ENCODE measurements around the gene GRB2.
"Not testable (repeated sequence)": the region's sequence is repeated elsewhere in the genome, so short reads cannot be mapped to it uniquely, and the experiment has no call there.

Gene GRB2

DNA sequence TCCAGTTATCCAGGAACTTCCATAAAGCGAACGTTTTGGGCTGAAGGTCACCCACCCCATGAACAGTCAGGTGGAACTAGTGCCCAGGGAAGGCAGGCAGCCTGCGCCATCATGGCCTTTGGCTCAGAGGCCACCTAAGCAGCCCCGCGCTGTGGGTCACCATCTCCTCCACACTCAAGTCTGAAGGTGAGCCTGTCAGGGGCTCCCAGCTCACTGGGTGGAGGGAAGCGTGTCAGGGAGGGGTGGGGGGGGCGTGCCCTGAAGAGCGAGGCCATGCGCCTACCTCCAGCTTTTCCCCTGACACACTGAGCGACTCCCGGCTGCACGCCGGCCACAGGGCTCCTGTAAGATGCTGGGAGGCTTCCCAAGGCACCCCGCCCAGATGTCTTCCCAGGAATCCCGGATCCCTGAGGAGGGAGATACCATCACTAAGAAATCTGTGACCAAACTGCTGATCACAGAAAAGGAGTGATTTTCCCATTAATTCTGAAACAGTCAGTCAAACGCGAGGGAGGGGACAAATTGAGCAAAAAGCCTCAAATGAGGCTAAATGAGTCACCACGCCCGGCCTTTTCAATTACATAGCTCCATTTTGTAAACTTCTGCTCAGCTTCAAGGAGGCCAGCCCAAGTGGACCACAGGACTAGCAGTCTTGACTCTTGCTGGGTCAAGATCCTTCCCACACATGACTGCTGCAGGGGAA is 89.8 kb downstream of the GRB2 start:
- DNase-seq, result no peak

- DNase-seq, result peak in 1 of 2 donors; percentile 60
These were observed 91.4 kb downstream of the GRB2 start for GRCh38 chr17:75313941-75314551.

DNA sequence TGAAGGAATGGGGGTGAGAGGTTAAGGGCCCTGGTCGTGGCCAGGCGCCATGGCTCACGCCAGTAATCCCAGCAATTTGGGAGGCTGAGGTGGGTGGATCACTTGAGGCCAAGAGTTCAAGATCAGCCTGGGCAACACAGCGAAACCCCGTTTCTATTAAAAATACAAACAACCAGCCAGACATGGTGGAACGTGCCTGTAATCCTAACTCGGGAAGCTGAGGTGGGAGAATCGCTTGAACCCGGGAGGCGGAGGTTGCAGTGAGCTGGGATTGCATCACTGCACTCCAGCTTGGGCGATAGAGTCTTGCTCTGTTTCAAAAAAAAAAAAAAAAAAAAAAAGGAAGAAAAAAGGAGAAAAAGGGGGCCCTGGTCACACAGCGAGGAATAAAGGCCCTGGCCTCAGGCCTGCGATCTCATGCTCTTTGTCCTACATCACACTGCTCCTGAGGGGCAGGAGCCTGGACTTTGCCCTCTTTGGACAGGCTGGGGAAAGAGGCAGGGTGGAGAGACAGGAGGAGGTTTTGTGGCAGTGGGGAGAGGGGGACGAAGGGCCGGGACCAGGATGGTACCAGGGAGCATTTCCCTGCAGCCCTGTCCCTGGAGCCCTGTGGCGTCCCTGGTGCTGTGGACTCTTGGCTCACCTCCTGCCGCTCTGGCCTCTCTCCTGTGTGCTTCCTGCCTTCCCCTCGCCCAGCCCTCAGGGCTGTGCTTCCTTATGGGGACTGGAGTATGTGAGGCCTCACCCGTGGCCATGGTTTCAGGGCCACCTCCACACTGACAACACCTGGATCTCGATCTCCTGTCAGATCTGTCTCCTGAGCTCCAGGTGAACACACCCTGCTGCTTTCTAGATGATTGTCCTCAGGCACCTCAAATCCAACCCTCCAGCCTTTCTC is 96.5 kb downstream of the GRB2 start:
- no peak for DNase-seq

- no peak for DNase-seq
These were observed 97.3 kb downstream of the GRB2 start for GRCh38 chr17:75307957-75308731.

- peak in 1 of 2 donors; percentile 55 for DNase-seq
These were observed 103.8 kb downstream of the GRB2 start for GRCh38 chr17:75301502-75302206.

GRCh38 chr17:75301049-75301448 is 104.4 kb downstream of the GRB2 start:
- no peak for DNase-seq

- no peak for DNase-seq
These were observed 105.2 kb downstream of the GRB2 start for GRCh38 chr17:75300280-75300679.

- peak; percentile 19 to 59 for DNase-seq
These were observed 110.0 kb downstream of the GRB2 start for GRCh38 chr17:75295201-75296158.

GRCh38 chr17:75292810-75293448 is 112.5 kb downstream of the GRB2 start:
- DNase-seq, result peak in 1 of 2 donors; percentile 37

DNA sequence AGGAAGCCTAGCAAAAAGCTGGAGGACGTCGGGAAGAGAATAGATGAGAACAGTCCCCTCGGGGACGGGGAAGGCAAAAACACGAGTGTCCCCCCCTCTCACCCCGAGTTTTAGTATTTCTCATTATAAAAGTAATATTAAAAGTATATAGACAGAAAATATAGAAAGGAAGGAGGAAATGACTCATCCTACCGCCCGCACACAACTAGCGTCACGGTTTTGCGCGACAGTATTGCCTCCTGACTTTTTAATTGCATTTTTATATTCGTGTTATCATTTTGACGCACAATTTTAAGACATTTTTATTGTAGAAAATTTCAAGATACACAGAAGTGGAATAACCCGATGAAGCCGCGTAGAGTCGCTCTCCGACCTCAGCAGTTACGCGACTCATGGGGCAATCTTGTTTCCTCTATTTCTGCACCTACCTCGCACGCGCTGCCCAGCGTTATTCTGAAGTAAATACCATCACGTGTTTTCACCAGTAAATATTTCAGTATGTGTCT is 115.6 kb downstream of the GRB2 start:
- DNase-seq, result peak; percentile 59 to 75

GRCh38 chr17:75289115-75289831 is 116.2 kb downstream of the GRB2 start, which contains the start of gene SLC25A19:
TSS of gene SLC25A19 (minus strand) at chr17:75289433. CDS start at chr17:75286764, 2,669 bp downstream.
- DNase-seq, result peak; percentile 97 to 98

DNA sequence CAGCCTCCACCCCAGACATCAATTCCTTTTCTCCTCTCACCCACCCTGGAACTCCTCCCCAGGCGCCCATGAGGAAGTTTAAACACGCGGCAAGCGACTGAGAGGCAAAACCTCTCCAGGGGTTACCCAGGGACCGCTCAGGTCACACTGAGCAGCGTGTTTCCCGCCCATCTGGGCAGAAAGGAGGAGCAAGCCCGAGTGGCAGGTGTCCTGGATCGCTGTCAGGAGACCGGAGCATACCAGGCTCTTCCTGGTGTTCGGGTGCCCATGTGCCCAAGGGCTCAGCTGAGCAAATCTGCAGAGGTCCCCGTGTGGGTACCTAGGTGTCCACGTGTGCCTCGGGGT is 116.7 kb downstream of the GRB2 start:
- DNase-seq, result peak in 1 of 2 donors; percentile 33

GRCh38 chr17:75288359-75288758 is 117.1 kb downstream of the GRB2 start:
- DNase-seq, result no peak

GRCh38 chr17:75287221-75287620 is 118.3 kb downstream of the GRB2 start:
- DNase-seq, result no peak

DNA sequence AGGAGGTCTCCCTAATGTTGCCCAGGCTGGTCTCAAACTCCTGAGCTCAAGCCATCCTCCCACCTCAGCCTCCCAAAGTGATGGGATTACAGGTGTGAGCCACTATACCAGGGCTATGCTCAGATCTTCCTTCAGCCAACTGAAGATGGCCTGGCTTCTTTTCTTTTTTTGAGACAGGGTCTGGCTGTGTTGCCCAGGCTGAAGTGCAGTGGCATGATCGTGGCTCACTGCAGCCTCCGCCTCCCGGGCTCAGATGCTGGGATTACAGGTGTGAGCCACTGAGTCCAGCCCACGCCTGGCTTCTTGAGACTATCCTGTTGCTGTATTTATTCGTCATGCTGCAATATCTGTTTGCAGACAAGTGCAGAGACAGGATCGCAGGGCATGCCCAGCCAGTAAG is 120.4 kb downstream of the GRB2 start:
- DNase-seq, result no peak

DNA sequence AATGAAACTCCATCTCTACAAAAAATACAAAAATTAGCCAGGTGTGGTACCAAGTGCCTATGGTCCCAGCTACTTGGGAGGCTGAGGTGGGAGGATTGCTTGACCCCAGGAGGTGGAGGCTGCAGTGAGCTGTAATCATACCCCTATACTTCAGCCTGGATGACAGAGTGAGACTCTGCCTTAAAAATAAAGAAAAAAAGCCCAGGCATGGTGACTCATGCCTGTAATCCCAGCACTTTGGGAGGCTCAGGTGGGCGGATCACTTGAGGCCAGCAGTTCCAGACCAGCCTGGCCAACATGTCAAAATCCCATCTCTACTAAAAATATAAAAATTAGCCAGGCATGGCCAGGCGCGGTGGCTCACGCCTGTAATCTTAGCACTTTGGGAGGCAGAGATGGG is 125.3 kb downstream of the GRB2 start:
- not testable (repeated sequence) for DNase-seq

DNA sequence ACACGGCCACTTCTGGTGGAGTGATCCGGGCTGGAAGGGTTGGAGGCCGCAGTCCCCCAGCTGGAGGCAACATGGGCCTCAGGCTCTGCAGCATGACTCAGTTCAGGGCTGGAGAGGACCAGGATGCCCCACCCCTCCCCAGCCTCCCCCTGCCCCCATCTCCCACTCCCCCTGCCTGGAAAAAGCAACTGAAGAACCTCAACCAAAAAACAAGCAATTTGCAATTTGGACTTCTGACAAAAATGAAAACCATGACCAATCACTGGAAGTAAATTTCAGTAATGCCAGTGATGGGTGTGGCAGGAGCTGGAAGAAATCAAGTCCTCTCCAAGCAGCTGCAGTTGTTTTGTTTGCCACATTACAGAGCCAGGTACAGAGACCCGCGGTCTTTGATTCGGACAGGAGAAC is 127.8 kb downstream of the GRB2 start:
- no peak for DNase-seq

DNA sequence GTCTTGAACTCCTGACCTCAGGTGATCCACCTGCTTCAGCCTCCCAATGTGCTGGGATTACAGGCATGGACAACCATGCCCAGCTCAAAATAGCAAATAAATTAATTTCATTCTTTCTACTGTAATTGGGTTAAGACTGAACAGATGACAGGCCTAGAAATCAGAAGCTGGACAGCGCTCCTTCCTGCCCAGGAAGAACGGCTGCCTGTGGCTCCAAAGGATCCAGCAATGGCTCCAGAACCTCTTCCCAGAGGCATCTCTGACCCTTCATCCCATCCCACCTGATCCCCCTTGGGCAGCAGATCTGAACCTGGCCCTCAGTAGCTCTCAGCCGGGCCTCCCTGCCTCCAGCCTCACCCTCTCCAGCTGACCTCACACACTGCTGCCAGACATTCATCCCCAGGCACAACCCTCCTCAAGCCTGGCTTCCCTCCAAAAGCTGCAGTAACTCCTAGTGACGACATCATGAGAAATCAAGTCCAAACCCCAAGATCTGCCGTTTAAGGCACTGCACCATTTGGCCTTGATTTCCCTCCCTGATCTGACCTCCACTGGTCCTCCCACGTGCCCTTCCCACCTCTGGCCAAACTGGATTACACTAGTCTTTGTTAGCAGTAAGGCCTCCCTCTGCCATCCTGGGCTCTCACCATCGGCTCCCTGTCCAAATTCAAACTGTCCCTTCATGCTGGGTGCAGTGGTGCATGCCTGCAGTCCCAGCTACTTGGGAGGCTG is 131.3 kb downstream of the GRB2 start:
- DNase-seq, result no peak

GRCh38 chr17:75272848-75273184 is 132.7 kb downstream of the GRB2 start:
- no peak for DNase-seq
